Endothelial cell of umbilical vein (primary cell): ENCODE measurements around the gene NUAK1. TPM values are rescaled to one million over a fixed set of nuclear protein-coding genes. Genes with fewer than 3 reads are reported as not detected.

Experiments
- BruUV-seq: library from RNA; stranded (reverse); fragments of 400-500 nt; replicated peaks from 2 replicates; lab custom pipeline; 2021; lab: Mats Ljungman, UMichigan
- CTCF ChIA-PET: fragments of 300-600, 350-600 bp; sonication (Branson Sonifier 250); formaldehyde crosslinking; loops from one replicate; lab custom pipeline; 2021; ENCODE audit warnings: antibody characterized with exemption, inconsistent platforms; lab: Charles Lee
- POLR2A ChIA-PET: fragments of 300-600, 350-600 bp; sonication (Branson Sonifier 250); formaldehyde crosslinking; loops from one replicate; lab custom pipeline; 2021; ENCODE audit warnings: antibody characterized with exemption, inconsistent platforms; lab: Charles Lee
- DNase-seq: peaks from one replicate; pipeline ENCODE4 v3.0.0-alpha.2; 2011; ENCODE audit warnings: low read depth, low spot score
- FAIRE-seq: peaks from 2 replicates; lab custom pipeline; 2011; peaks lifted over from hg19 to GRCh38; lab: Jason Lieb, UNC
- H2AFZ ChIP-seq: 2 replicates; pipeline ENCODE4 v1.6.0; 2012; ENCODE audit warnings: low read depth, low read length, control low read depth, inconsistent platforms
- H3K27ac ChIP-seq: 2 replicates; pipeline ENCODE4 v1.5.1; 2011; ENCODE audit warnings: low read depth, mild to moderate bottlenecking, control low read depth, low read length, moderate library complexity; ENCODE audit not compliant: insufficient read depth
- H3K27me3 ChIP-seq, 2 experiments: 2 replicates each; pipeline versions ENCODE4 v1.6.0 to v1.6.1; 2011; ENCODE audit warnings: low read length in 2 of 2, mixed read lengths in 1 of 2; ENCODE audit not compliant: control insufficient read depth in 2 of 2, insufficient read depth in 2 of 2
- H3K36me3 ChIP-seq, 2 experiments: 2 replicates in 1 of 2; 3 replicates in 1 of 2; pipeline ENCODE4 v1.5.1; 2011; ENCODE audit warnings: low read length in 2 of 2, mild to moderate bottlenecking in 1 of 2, moderate library complexity in 1 of 2; ENCODE audit not compliant: control insufficient read depth in 2 of 2, insufficient read depth in 2 of 2; ENCODE audit errors: extremely low read depth in 1 of 2
- H3K4me1 ChIP-seq: 3 replicates; pipeline ENCODE4 v1.5.1; 2011; ENCODE audit warnings: mild to moderate bottlenecking, low read length; ENCODE audit not compliant: control insufficient read depth, insufficient read depth; ENCODE audit errors: extremely low read depth
- H3K4me2 ChIP-seq: 2 replicates; pipeline ENCODE4 v1.6.1; 2011; ENCODE audit warnings: low read length, control low read depth, mixed read lengths; ENCODE audit not compliant: insufficient read depth
- H3K4me3 ChIP-seq, 3 experiments: fragments of 200-600 bp in 1 of 3; sonication (generic), shearing (Covaris generic) in 1 of 3; replicated peaks in 1 of 3; 2 replicates each; pipeline ENCODE4 v1.5.1; 2011 to 2016; ENCODE audit warnings: control low read depth in 3 of 3, low read length in 3 of 3, mild to moderate bottlenecking in 2 of 3, inconsistent platforms in 1 of 3, low read depth in 1 of 3, moderate library complexity in 1 of 3; ENCODE audit not compliant: insufficient read depth in 1 of 3
- H3K79me2 ChIP-seq: 2 replicates; pipeline ENCODE4 v1.6.0; 2012; ENCODE audit warnings: low read length, inconsistent platforms; ENCODE audit not compliant: control insufficient read depth, insufficient read depth
- H3K9ac ChIP-seq: replicated peaks from 2 replicates; pipeline ENCODE3; 2011; ENCODE audit warnings: low read length, control low read depth; ENCODE audit not compliant: insufficient read depth; ENCODE audit errors: extremely low read depth
- H3K9me1 ChIP-seq: replicated peaks from 3 replicates; pipeline ENCODE4 v1.6.0; 2011; ENCODE audit warnings: mild to moderate bottlenecking, low read length; ENCODE audit not compliant: control insufficient read depth, insufficient read depth; ENCODE audit errors: extremely low read depth
- H3K9me3 ChIP-seq: replicated peaks from 2 replicates; pipeline ENCODE4 v1.5.1; 2012; ENCODE audit warnings: low read length, inconsistent platforms; ENCODE audit not compliant: control insufficient read depth, insufficient read depth
- H4K20me1 ChIP-seq: replicated peaks from 2 replicates; pipeline ENCODE3; 2011; ENCODE audit warnings: mild to moderate bottlenecking, low read length; ENCODE audit not compliant: control insufficient read depth, insufficient read depth; ENCODE audit errors: extremely low read depth
- EZH2 ChIP-seq: IDR thresholded peaks from 2 replicates; pipeline ENCODE4 v1.6.1; 2012; ENCODE audit warnings: borderline replicate concordance, low read depth, mild to moderate bottlenecking, moderate library complexity, low read length, inconsistent platforms; ENCODE audit not compliant: severe bottlenecking
- FOS ChIP-seq: IDR thresholded peaks from 2 replicates; pipeline ENCODE4 v1.6.1; 2011; ENCODE audit warnings: mild to moderate bottlenecking, low read length, moderate library complexity, borderline replicate concordance; ENCODE audit not compliant: insufficient read depth
- GATA2 ChIP-seq: IDR thresholded peaks from 2 replicates; pipeline ENCODE4 v1.7.0; 2011; ENCODE audit warnings: low read depth, mild to moderate bottlenecking, moderate library complexity, mixed read lengths, low read length; ENCODE audit not compliant: insufficient read length, insufficient read depth
- JUN ChIP-seq: IDR thresholded peaks from 2 replicates; pipeline ENCODE4 v1.6.1; 2011; ENCODE audit warnings: borderline replicate concordance, low read depth; ENCODE audit not compliant: insufficient read length, insufficient read depth
- MYC ChIP-seq: IDR thresholded peaks from one replicate; pipeline ENCODE4 v1.6.1; 2011; ENCODE audit warnings: mild to moderate bottlenecking, low read depth, low read length
- POLR2A ChIP-seq: IDR thresholded peaks from 2 replicates; pipeline ENCODE4 v1.6.1; 2012; ENCODE audit warnings: low read depth, mild to moderate bottlenecking, control low read depth, low read length
- POLR2AphosphoS5 ChIP-seq: IDR thresholded peaks from 2 replicates; pipeline ENCODE4 v1.6.1; 2012; ENCODE audit warnings: low read depth, mild to moderate bottlenecking, control low read depth, low read length, moderate library complexity; ENCODE audit not compliant: insufficient read depth
- dilution Hi-C: fragments of 300-500 bp; cut with MboI; formaldehyde crosslinking; loops from one replicate; pipeline ENCODE4 v1.15.0; 2019; ENCODE audit warnings: low sequenced_read_pairs; ENCODE audit not compliant: extremely low pct_ligation_motif_present
- intact Hi-C: fragments of 100-400 bp; cut with micrococcal nuclease; formaldehyde crosslinking; loops from one replicate; pipeline ENCODE4 v1.10.0; 2022
- polyA plus RNA-seq, 4 experiments: library from polyadenylated mRNA; depleted of rRNA in 3 of 4; stranded (reverse) in 3 of 4; unstranded in 1 of 4; fragments of >200 nt; gene quantifications; 2 replicates each; pipeline versions ENCODE4 v1.2.1 to v1.2.3, GENCODE V29; 2011 to 2012; ENCODE audit warnings: missing spikeins in 1 of 4
- total RNA-seq: library from RNA; stranded (reverse); gene quantifications from 2 replicates; pipeline ENCODE4 v1.2.3, GENCODE V29; 2021
- TF ChIP-seq, protein P1 (sequence below): IDR thresholded peaks from 2 replicates; pipeline ENCODE4 v1.6.1; 2011; ENCODE audit not compliant: insufficient read depth, insufficient read length
- TF ChIP-seq, protein P2 (sequence below), 2 donors: IDR thresholded peaks; 1 replicate in 1 of 2; 2 replicates in 1 of 2; pipeline ENCODE4 v1.5.1; 2011; ENCODE audit warnings: low read length in 2 of 2, mild to moderate bottlenecking in 2 of 2, moderate library complexity in 2 of 2, control low read depth in 1 of 2, inconsistent platforms in 1 of 2, low read depth in 1 of 2; ENCODE audit not compliant: insufficient read depth in 1 of 2; ENCODE audit errors: extremely low read depth in 1 of 2

NUAK1 gene
- total and polyA plus RNA-seq, 2 donors (not counting 3 experiments of a cell fraction or from before 2014, with no cell fraction given): 34.2 to 39.7 TPM

DNA sequence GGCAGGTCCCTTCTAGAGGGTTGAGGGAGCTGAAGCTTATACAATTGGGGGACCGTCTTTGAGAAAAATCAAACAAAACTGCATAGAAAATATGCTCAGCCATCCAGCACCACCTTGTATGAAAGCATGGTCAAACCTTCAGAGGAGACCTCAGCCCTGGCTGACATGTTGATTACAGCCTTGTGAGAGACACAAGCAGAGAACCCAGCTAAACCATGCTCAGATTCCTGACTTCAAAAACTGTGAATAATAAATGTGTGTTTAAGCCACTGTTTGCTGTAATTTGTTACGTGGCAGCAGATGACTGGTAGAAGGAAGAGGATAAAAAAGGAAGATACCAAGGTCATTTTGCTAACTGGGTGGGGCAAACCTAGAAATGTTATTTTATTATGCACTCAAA lies 115.7 kb downstream of the NUAK1 start:
- ChIA-PET POLR2A (no interaction called here), CTCF (interaction anchor here (1.1 to 1.5 kb wide), 2 partner anchors 22 to 31 kb away, joined by 3 to 4 read pairs; no protein-coding TSS in a partner anchor)
- dilution Hi-C loops: no loop called here
- Histone ChIP-seq H3K27me3 (no peaks in the 10 kb centered on the region), H2AFZ (no peak overlapping the region), H3K4me1 (peaks cover 22% of the 10 kb centered on the region), H3K4me3 (no peak overlapping the region), H3K36me3 (no peaks in the 10 kb centered on the region), H3K79me2 (no peaks in the 10 kb centered on the region), H4K20me1 (no peaks in the 10 kb centered on the region), H3K4me2 (no peak overlapping the region), H3K9me3 (no peaks in the 10 kb centered on the region), H3K27ac (no peak overlapping the region), H3K9me1 (no peaks in the 10 kb centered on the region), H3K9ac (no peak overlapping the region)
- intact Hi-C loops: loop anchor here (5.0 kb wide), 1 partner anchor 39 kb away; no protein-coding TSS in a partner anchor
- BruUV-seq: no TSS peak
- DNase-seq: no peak
- no peak for FAIRE-seq
- TF ChIP-seq EZH2 (no peak), FOS (no peak), POLR2AphosphoS5 (no peak), MYC (no peak), JUN (no peak), GATA2 (no peak), POLR2A (no peak)
- TF ChIP-seq, protein P1, sequence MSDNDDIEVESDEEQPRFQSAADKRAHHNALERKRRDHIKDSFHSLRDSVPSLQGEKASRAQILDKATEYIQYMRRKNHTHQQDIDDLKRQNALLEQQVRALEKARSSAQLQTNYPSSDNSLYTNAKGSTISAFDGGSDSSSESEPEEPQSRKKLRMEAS: no peak
- TF ChIP-seq, protein P2, sequence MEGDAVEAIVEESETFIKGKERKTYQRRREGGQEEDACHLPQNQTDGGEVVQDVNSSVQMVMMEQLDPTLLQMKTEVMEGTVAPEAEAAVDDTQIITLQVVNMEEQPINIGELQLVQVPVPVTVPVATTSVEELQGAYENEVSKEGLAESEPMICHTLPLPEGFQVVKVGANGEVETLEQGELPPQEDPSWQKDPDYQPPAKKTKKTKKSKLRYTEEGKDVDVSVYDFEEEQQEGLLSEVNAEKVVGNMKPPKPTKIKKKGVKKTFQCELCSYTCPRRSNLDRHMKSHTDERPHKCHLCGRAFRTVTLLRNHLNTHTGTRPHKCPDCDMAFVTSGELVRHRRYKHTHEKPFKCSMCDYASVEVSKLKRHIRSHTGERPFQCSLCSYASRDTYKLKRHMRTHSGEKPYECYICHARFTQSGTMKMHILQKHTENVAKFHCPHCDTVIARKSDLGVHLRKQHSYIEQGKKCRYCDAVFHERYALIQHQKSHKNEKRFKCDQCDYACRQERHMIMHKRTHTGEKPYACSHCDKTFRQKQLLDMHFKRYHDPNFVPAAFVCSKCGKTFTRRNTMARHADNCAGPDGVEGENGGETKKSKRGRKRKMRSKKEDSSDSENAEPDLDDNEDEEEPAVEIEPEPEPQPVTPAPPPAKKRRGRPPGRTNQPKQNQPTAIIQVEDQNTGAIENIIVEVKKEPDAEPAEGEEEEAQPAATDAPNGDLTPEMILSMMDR (IDR thresholded peaks at IDR 0.05; ENCODE audit: extremely low read depth in 1 of 2, insufficient read depth in 1 of 2, low read depth in 1 of 2, low read length in 2 of 2): no peak
